ENCODE results near the gene SIRT1. TPM values are rescaled to one million over a fixed set of nuclear protein-coding genes. Genes with fewer than 3 reads are reported as not detected.
"Not testable (repeated sequence)": the region's sequence is repeated elsewhere in the genome, so short reads cannot be mapped to it uniquely, and the experiment has no call there.

The SIRT1 gene
- total RNA-seq (21.1 TPM in 2 replicates), polyA plus RNA-seq (17.0 and 18.0 TPM in 2 replicates), polyA minus RNA-seq (ENCODE audit: low replicate concordance) (1.0 and 1.9 TPM in 2 replicates)
- polyA plus RNA-seq (2012): 10.5 and 11.4 TPM in 2 replicates

DNA sequence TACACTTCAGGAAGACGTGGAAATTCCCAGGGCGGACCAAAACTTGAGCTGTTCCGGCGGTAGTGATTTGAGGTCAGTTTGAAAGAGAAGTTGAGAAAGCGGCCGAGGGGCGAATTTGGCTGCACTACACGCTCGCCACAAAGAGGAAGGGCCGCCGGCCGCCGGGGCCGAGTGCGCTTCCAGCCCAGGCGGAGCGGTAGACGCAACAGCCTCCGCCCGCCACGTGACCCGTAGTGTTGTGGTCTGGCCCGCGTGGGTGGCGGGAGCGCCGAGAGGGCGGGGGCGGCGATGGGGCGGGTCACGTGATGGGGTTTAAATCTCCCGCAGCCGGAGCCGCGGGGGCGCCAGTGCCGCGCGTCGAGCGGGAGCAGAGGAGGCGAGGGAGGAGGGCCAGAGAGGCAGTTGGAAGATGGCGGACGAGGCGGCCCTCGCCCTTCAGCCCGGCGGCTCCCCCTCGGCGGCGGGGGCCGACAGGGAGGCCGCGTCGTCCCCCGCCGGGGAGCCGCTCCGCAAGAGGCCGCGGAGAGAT, at the start of gene SIRT1:
Gene SIRT1 (plus strand): TSS at position 344 of the 529 bp plus-strand sequence. CDS start 66 bp downstream, at position 410.
- DNase-seq (ENCODE audit: low read depth in 2 of 2): peak; percentile 91 to 95
- no peaks in the 10 kb centered on the region for H4K20me1 ChIP-seq (ENCODE audit: control insufficient read depth, extremely low read depth, insufficient read depth, low read length)
- H3K4me1 ChIP-seq (ENCODE audit: control insufficient read depth, extremely low read depth, insufficient read depth, low read length): peaks cover 2% of the 10 kb centered on the region
- H3K36me3 ChIP-seq (ENCODE audit: control insufficient read depth, insufficient read depth, low read length): peaks cover 3% of the 10 kb centered on the region
- H3K9me3 ChIP-seq (ENCODE audit: control insufficient read depth, insufficient read depth, low read depth, low read length): no peaks in the 10 kb centered on the region
- H3K27ac ChIP-seq (ENCODE audit: insufficient read depth, low read length): peak within 1 kb of the TSS; percentile 52
- H2AFZ ChIP-seq (ENCODE audit: low read length): peak within 1 kb of the TSS; percentile 73
- TF ChIP-seq, protein P1, sequence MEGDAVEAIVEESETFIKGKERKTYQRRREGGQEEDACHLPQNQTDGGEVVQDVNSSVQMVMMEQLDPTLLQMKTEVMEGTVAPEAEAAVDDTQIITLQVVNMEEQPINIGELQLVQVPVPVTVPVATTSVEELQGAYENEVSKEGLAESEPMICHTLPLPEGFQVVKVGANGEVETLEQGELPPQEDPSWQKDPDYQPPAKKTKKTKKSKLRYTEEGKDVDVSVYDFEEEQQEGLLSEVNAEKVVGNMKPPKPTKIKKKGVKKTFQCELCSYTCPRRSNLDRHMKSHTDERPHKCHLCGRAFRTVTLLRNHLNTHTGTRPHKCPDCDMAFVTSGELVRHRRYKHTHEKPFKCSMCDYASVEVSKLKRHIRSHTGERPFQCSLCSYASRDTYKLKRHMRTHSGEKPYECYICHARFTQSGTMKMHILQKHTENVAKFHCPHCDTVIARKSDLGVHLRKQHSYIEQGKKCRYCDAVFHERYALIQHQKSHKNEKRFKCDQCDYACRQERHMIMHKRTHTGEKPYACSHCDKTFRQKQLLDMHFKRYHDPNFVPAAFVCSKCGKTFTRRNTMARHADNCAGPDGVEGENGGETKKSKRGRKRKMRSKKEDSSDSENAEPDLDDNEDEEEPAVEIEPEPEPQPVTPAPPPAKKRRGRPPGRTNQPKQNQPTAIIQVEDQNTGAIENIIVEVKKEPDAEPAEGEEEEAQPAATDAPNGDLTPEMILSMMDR (conservative IDR thresholded peaks at IDR 0.05 in 1 of 2, IDR thresholded peaks at IDR 0.05 in 1 of 2; ENCODE audit: low read depth in 1 of 2, low read length in 2 of 2): no peak
- TF ChIP-seq EZH2 (IDR thresholded peaks at IDR 0.05; ENCODE audit: low read length, missing control alignments): no peak
- H3K79me2 ChIP-seq (ENCODE audit: control insufficient read depth, insufficient read depth, low read length): peaks cover 26% of the 10 kb centered on the region
- peak within 1 kb of the TSS; percentile 60 to 79 (median 74) for H3K4me3 ChIP-seq (replicated peaks in 1 of 4; ENCODE audit: control extremely low read depth in 1 of 4, insufficient read depth in 1 of 4, low read depth in 3 of 4, low read length in 4 of 4)
- peak within 1 kb of the TSS; percentile 79 for H3K9ac ChIP-seq (ENCODE audit: insufficient read depth, low read length)
- H3K27me3 ChIP-seq (ENCODE audit: control insufficient read depth, insufficient read depth, low read length): no peaks in the 10 kb centered on the region
- H3K4me2 ChIP-seq (ENCODE audit: extremely low read depth, insufficient read depth, low read length): peak within 1 kb of the TSS; percentile 84

DNA sequence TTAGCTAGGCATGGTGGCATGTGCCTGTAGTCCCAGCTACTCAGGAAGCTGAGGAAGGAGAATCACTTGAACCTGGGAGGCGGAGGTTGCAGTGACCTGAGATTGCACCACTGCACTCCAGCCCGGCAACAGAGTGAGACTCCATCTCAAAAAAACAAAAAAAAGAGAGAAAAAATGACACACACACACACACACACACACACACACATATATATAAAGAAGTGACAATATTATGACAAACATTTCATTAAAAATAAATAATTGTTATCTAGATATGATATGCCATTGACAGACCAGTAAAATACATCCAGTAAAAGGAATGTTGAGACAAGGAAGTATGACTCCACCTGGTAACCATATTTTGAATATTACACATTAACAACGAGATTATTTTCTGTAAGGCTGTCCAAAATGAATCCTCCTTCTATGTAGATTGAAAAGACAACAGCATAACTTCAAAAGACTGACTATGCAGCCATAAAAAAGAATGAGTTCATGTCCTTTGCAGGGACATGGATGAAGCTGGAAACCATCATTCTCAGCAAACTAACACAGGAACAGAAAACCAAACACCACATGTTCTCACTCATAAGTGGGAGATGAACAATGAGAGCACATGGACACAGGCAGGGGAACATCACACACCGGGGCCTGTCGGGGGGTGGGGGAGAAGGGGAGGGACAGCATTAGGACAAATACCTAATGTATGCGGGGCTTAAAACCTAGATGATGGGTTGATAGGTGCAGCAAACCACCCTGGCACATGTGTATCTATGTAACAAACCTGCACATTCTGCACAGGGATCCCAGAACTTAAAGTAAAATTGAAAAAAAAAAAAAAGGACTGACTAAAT, 48.7 kb upstream of the SIRT1 start:
- not testable (repeated sequence) for H3K9ac ChIP-seq (ENCODE audit: insufficient read depth, low read length); H4K20me1 ChIP-seq (ENCODE audit: control insufficient read depth, extremely low read depth, insufficient read depth, low read length); H3K4me1 ChIP-seq (ENCODE audit: control insufficient read depth, extremely low read depth, insufficient read depth, low read length); H3K4me2 ChIP-seq (ENCODE audit: extremely low read depth, insufficient read depth, low read length); H3K9me3 ChIP-seq (ENCODE audit: control insufficient read depth, insufficient read depth, low read depth, low read length); H2AFZ ChIP-seq (ENCODE audit: low read length); H3K36me3 ChIP-seq (ENCODE audit: control insufficient read depth, insufficient read depth, low read length); H3K79me2 ChIP-seq (ENCODE audit: control insufficient read depth, insufficient read depth, low read length); H3K4me3 ChIP-seq (replicated peaks in 1 of 4; ENCODE audit: control extremely low read depth in 1 of 4, insufficient read depth in 1 of 4, low read depth in 3 of 4, low read length in 4 of 4); H3K27me3 ChIP-seq (ENCODE audit: control insufficient read depth, insufficient read depth, low read length); DNase-seq (ENCODE audit: low read depth in 2 of 2); H3K27ac ChIP-seq (ENCODE audit: insufficient read depth, low read length)

DNA sequence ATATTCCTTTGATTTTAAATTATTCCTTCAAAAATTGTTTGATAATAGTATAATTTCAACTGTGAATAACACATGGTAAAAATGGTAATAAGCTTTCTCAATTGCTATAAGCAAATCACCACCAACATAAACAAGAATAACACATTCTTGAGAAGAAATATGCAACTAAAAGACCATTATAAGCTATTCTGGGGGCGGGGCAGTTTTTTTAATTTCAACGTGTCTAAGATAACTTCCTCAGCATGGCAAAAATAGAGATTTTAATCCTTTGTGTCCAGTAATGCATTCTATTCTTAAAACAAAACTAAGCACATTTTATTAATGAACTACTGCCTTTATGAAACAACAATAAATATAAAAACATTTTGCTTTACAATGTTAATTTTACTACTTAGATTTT, 48.0 kb upstream of the SIRT1 start:
- TF ChIP-seq, protein P1 (conservative IDR thresholded peaks at IDR 0.05 in 1 of 2, IDR thresholded peaks at IDR 0.05 in 1 of 2; ENCODE audit: low read depth in 1 of 2, low read length in 2 of 2): no peak
- TF ChIP-seq EZH2 (IDR thresholded peaks at IDR 0.05; ENCODE audit: low read length, missing control alignments): no peak
- no peak for DNase-seq (ENCODE audit: low read depth in 2 of 2)
- no peaks in the 10 kb centered on the region for H3K79me2 ChIP-seq (ENCODE audit: control insufficient read depth, insufficient read depth, low read length)
- H2AFZ ChIP-seq (ENCODE audit: low read length): no peak overlapping the region
- H3K27ac ChIP-seq (ENCODE audit: insufficient read depth, low read length): no peak overlapping the region
- no peaks in the 10 kb centered on the region for H3K27me3 ChIP-seq (ENCODE audit: control insufficient read depth, insufficient read depth, low read length)
- H3K4me3 ChIP-seq (replicated peaks in 1 of 4; ENCODE audit: control extremely low read depth in 1 of 4, insufficient read depth in 1 of 4, low read depth in 3 of 4, low read length in 4 of 4): no peak overlapping the region
- H3K36me3 ChIP-seq (ENCODE audit: control insufficient read depth, insufficient read depth, low read length): no peaks in the 10 kb centered on the region
- H3K9ac ChIP-seq (ENCODE audit: insufficient read depth, low read length): no peak overlapping the region
- H3K4me1 ChIP-seq (ENCODE audit: control insufficient read depth, extremely low read depth, insufficient read depth, low read length): no peaks in the 10 kb centered on the region
- no peak overlapping the region for H3K4me2 ChIP-seq (ENCODE audit: extremely low read depth, insufficient read depth, low read length)
- H3K9me3 ChIP-seq (ENCODE audit: control insufficient read depth, insufficient read depth, low read depth, low read length): no peaks in the 10 kb centered on the region
- no peaks in the 10 kb centered on the region for H4K20me1 ChIP-seq (ENCODE audit: control insufficient read depth, extremely low read depth, insufficient read depth, low read length)

Data from fibroblast of lung (primary cell).